ENCODE results near the gene DPYD. TPM values are rescaled to one million over a fixed set of nuclear protein-coding genes. Genes with fewer than 3 reads are reported as not detected.

DPYD gene
- total RNA-seq, 1 donor from 2014 or later = 12.6 TPM

GRCh38 chr1:97120806-97121205 lies 800.0 kb downstream of the DPYD start:
- Mint-ChIP-seq H3K27me3 (no peaks in the 10 kb centered on the region), H3K27ac (no peak overlapping the region), H3K36me3 (ENCODE audit: low read depth) (no peaks in the 10 kb centered on the region), H3K9me3 (no peaks in the 10 kb centered on the region), H3K4me3 (no peak overlapping the region), H3K4me1 (no peaks in the 10 kb centered on the region)
- intact Hi-C loops (cut with micrococcal nuclease) = no loop called here
- DNase-seq = no peak
- no peak for TF ChIP-seq CTCF (IDR thresholded peaks at IDR 0.05)
- POLR2A ChIA-PET = no interaction called here
- CTCF ChIA-PET = no interaction called here
- no peak for ATAC-seq (ENCODE audit: low read depth)

DNA sequence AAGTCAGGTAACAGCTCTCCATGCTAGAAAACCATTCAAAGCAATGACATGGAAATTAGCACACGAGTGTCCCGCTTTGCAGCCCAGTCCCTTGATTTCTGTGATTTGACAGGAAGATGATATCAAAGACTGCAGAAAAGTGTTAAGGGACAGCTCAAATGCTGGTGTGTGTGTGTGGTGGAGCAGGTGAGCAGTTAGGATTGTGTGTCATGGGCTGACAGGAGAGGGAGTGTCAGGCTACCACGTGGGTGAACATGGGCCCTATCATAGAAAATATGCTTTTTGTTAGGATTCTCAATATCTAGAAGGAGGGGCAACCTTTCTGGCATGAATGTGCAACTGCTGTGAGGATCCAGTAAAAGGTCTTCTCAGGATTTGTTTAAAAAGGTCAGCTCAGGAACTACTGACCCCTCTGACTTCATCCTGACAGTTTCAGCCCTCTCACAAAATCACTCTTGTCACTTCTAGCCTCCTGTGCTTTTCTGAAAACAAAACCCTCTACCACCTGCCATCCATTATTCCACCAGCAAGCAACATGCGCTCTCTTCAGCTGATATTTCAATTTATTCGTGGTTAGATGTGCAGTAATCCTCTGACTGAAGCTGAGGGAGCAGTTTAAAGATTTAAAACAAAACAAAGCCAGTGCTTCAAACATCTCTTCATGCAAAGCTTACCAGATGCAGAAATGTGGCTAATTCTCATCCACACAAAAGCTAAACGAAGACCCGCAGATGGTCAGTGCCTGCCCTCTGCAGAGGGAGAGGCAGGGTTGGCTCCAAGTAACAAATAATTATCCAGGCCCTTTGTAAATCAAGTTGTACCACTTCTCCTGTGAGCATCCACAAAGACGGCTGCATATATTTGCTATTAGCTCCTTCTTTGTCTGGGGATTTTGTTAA lies 801.3 kb downstream of the DPYD start:
- intact Hi-C loops (cut with micrococcal nuclease) = no loop called here
- H3K36me3 Mint-ChIP-seq (ENCODE audit: low read depth) = no peaks in the 10 kb centered on the region
- H3K4me1 Mint-ChIP-seq = no peaks in the 10 kb centered on the region
- ATAC-seq (ENCODE audit: low read depth) (no peak), DNase-seq (no peak)
- H3K27ac Mint-ChIP-seq = no peak overlapping the region
- no peak overlapping the region for H3K4me3 Mint-ChIP-seq
- ChIA-PET CTCF (no interaction called here), POLR2A (no interaction called here)
- no peak for TF ChIP-seq CTCF (IDR thresholded peaks at IDR 0.05)
- H3K27me3 Mint-ChIP-seq = no peaks in the 10 kb centered on the region
- H3K9me3 Mint-ChIP-seq = no peaks in the 10 kb centered on the region

GRCh38 chr1:97114842-97115241 lies 806.0 kb downstream of the DPYD start:
- ATAC-seq (ENCODE audit: low read depth) (no peak), DNase-seq (no peak)
- H3K4me3 Mint-ChIP-seq = no peak overlapping the region
- no peak overlapping the region for H3K27ac Mint-ChIP-seq
- no peaks in the 10 kb centered on the region for H3K9me3 Mint-ChIP-seq
- ChIA-PET CTCF (no interaction called here), POLR2A (no interaction called here)
- TF ChIP-seq CTCF (IDR thresholded peaks at IDR 0.05) = no peak
- intact Hi-C loops (cut with micrococcal nuclease) = no loop called here
- H3K27me3 Mint-ChIP-seq = no peaks in the 10 kb centered on the region
- H3K4me1 Mint-ChIP-seq = no peaks in the 10 kb centered on the region
- H3K36me3 Mint-ChIP-seq (ENCODE audit: low read depth) = no peaks in the 10 kb centered on the region

GRCh38 chr1:97112442-97112841 lies 808.4 kb downstream of the DPYD start:
- H3K27ac Mint-ChIP-seq = no peak overlapping the region
- H3K27me3 Mint-ChIP-seq = no peaks in the 10 kb centered on the region
- H3K36me3 Mint-ChIP-seq (ENCODE audit: low read depth) = no peaks in the 10 kb centered on the region
- no peaks in the 10 kb centered on the region for H3K9me3 Mint-ChIP-seq
- no peak for DNase-seq
- ATAC-seq (ENCODE audit: low read depth) = no peak
- intact Hi-C loops (cut with micrococcal nuclease) = no loop called here
- H3K4me3 Mint-ChIP-seq = no peak overlapping the region
- ChIA-PET POLR2A (no interaction called here), CTCF (no interaction called here)
- H3K4me1 Mint-ChIP-seq = no peaks in the 10 kb centered on the region
- TF ChIP-seq CTCF (IDR thresholded peaks at IDR 0.05) = no peak

DNA sequence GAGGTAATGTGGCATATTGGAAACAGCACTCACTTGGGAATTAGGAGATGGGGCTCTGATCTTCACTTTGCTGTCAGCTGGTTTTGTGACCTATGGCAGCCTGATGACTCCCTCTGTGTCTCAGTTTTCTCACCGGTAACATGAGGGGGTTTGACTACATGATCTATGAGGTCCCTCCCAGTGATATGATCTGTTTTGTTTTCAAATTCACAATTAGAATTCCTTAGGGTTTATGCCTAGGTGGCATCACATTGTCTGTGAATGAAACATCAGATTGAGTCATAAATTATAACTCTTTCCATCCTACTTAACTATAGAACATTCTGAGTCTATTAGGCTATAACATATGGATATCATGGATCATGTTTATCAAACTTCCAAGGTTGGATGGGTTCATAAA lies 812.7 kb downstream of the DPYD start:
- Mint-ChIP-seq H3K4me3 (no peak overlapping the region), H3K27me3 (no peaks in the 10 kb centered on the region), H3K36me3 (ENCODE audit: low read depth) (no peaks in the 10 kb centered on the region), H3K27ac (no peak overlapping the region), H3K9me3 (peaks cover 6% of the 10 kb centered on the region), H3K4me1 (no peaks in the 10 kb centered on the region)
- no peak for TF ChIP-seq CTCF (IDR thresholded peaks at IDR 0.05)
- ATAC-seq (ENCODE audit: low read depth) (no peak), DNase-seq (no peak)
- intact Hi-C loops (cut with micrococcal nuclease) = no loop called here
- CTCF ChIA-PET = no interaction called here
- POLR2A ChIA-PET = no interaction called here

Data from activated B cell treated with CpG ODN at 0.5 μM for 24 hours (primary cell).